Stomach (tissue), 9 donors: Measurements from ENCODE around the gene ACADL. TPM values are rescaled to one million over a fixed set of nuclear protein-coding genes. Genes with fewer than 3 reads are reported as not detected.
"Not testable (repeated sequence)": the region's sequence is repeated elsewhere in the genome, so short reads cannot be mapped to it uniquely, and the experiment has no call there.

Experiments
- DNase-seq, 2 donors: peaks; one replicate each; pipeline versions ENCODE4 v3.0.0 to v3.0.0-alpha.2; 2013 to 2019
- H3K27ac ChIP-seq, 5 donors: fragments of 200-600 bp in 4 of 5; sonication (generic) in 4 of 5; one replicate each; pipeline ENCODE4 v1.5.1; 2013 to 2019; ENCODE audit warnings: mild to moderate bottlenecking in 1 of 5, moderate library complexity in 1 of 5
- H3K27me3 ChIP-seq, 3 donors: fragments of 200-600 bp; sonication (generic); one replicate each; pipeline ENCODE4 v1.5.1; 2017 to 2019; ENCODE audit warnings: mixed run types in 1 of 3
- H3K36me3 ChIP-seq, 4 donors: fragments of 200-600 bp; sonication (generic); 1 replicate in 3 of 4; 2 replicates in 1 of 4; pipeline ENCODE4 v1.5.1; 2016 to 2019
- H3K4me1 ChIP-seq, 4 donors: fragments of 200-600 bp; sonication (generic); one replicate each; pipeline ENCODE4 v1.5.1; 2016 to 2019
- H3K4me3 ChIP-seq, 4 donors: fragments of 200-600 bp; sonication (generic) in 3 of 4; one replicate each; pipeline ENCODE4 v1.5.1; 2016 to 2019; ENCODE audit warnings: mild to moderate bottlenecking in 1 of 4
- H3K9me3 ChIP-seq, 4 donors: fragments of 200-600 bp; sonication (generic); one replicate each; pipeline ENCODE4 v1.5.1; 2016 to 2019
- EP300 ChIP-seq: sonication (generic); formaldehyde crosslinking; IDR thresholded peaks from one replicate; pipeline ENCODE4 v1.6.1; 2017; ENCODE audit warnings: antibody characterized with exemption
- POLR2A ChIP-seq, 4 donors: fragments of 450-650 bp; IDR thresholded peaks; one replicate each; pipeline ENCODE4 v1.6.1; 2016; ENCODE audit warnings: antibody characterized with exemption in 4 of 4, control low read depth in 2 of 4, mild to moderate bottlenecking in 1 of 4, moderate library complexity in 1 of 4
- POLR2AphosphoS5 ChIP-seq, 3 donors: sonication (generic); formaldehyde crosslinking; IDR thresholded peaks; one replicate each; pipeline ENCODE4 v1.6.1; 2016; ENCODE audit warnings: antibody characterized with exemption in 3 of 3
- WGBS, 5 donors: extraction: QIAGEN DNeasy Blood & Tissue Kit in 3 of 5; methylation state at CpG; one replicate each; pipeline versions ENCODE4 v1.1.5 to v1.1.7; 2013 to 2018; 5-methylcytosine and 5-hydroxymethylcytosine counted together
- intact Hi-C: fragments of 100-400 bp; cut with DNase I; formaldehyde crosslinking; loops from one replicate; pipeline ENCODE4 v1.15.1; 2023; ENCODE audit warnings: low total_unique reads
- polyA plus RNA-seq, 3 donors: library from polyadenylated mRNA; stranded (reverse); fragments of 200-250 nt; gene quantifications; one replicate each; pipeline ENCODE4 v1.2.3, GENCODE V29; 2013
- total RNA-seq, 5 donors: library from RNA; depleted of rRNA; stranded (reverse); fragments of >200 nt; gene quantifications; one replicate each; pipeline versions ENCODE4 v1.1.0 to v1.2.3, GENCODE V29; 2014 to 2016
- TF ChIP-seq, protein P1 (sequence below), 7 experiments: fragments of 450-650 bp in 4 of 7; fragments of 200-600 bp in 3 of 7; sonication (generic) in 3 of 7; IDR thresholded peaks; one replicate each; pipeline ENCODE4 v1.5.1; 2016 to 2019; ENCODE audit warnings: antibody characterized with exemption in 7 of 7, control low read depth in 2 of 7, mild to moderate bottlenecking in 1 of 7
- donor health status: healthy with polysubstance abuse.
- donor health status: Bipolar disorder and iron deficiency.
- donor health status: healthy.

Gene ACADL
- total and polyA plus RNA-seq, 8 donors: 3.3 to 17.5 (median 4.9) TPM; not detected in 2

DNA sequence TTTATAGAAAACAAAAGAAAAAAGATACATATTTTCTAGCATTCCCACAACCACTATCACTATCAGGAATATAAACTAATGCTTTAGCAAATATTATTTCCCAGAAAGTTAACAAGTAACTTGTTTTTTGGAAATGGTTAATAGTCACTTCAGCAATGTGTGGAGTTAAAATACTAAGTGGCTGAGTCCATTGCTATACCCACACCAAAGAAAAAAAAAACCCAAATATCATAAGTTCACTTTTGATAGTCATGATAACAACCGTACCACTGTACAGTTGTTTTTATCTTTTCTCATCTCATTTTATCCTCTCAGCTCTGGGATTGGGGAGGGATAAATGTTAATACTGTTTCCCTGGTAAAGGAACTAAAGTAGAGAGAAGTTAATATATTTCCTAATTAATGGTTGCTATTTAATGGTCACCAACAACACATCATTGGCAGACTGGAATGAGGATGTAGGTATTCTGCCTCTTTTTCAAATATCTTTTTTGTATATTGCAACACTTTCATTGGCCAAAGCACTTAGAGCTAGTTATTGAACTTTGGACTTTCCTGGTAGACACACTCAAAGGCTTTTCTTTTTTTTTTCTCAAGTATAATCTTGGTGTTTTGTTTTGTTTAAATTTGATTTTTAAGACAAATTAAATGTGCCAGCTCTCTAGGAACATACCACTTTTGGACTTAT is 35.7 kb downstream of the ACADL start:
- intact Hi-C loops: no loop called here
- no peaks in the 10 kb centered on the region for H3K27me3 ChIP-seq
- WGBS, 5 donors: 23 to 43% (median 33%) methylated on average over 1 of the region's 1 CpG
- peak overlapping the region in 4 of 5 donors; percentile 14 to 64 (median 49) for H3K27ac ChIP-seq
- H3K4me3 ChIP-seq: no peak overlapping the region
- no peaks in the 10 kb centered on the region for H3K36me3 ChIP-seq
- peak in 1 of 2 donors; percentile 60 for DNase-seq
- TF ChIP-seq, protein P1, sequence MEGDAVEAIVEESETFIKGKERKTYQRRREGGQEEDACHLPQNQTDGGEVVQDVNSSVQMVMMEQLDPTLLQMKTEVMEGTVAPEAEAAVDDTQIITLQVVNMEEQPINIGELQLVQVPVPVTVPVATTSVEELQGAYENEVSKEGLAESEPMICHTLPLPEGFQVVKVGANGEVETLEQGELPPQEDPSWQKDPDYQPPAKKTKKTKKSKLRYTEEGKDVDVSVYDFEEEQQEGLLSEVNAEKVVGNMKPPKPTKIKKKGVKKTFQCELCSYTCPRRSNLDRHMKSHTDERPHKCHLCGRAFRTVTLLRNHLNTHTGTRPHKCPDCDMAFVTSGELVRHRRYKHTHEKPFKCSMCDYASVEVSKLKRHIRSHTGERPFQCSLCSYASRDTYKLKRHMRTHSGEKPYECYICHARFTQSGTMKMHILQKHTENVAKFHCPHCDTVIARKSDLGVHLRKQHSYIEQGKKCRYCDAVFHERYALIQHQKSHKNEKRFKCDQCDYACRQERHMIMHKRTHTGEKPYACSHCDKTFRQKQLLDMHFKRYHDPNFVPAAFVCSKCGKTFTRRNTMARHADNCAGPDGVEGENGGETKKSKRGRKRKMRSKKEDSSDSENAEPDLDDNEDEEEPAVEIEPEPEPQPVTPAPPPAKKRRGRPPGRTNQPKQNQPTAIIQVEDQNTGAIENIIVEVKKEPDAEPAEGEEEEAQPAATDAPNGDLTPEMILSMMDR (IDR thresholded peaks at IDR 0.05): no peak
- TF ChIP-seq POLR2AphosphoS5 (IDR thresholded peaks at IDR 0.05): no peak
- TF ChIP-seq POLR2A (IDR thresholded peaks at IDR 0.05): no peak
- no peak for TF ChIP-seq EP300
- H3K4me1 ChIP-seq: peaks cover 0 to 9% (median 0%) of the 10 kb centered on the region in 4 donors
- H3K9me3 ChIP-seq: peaks cover 0 to 18% (median 15%) of the 10 kb centered on the region in 4 donors

DNA sequence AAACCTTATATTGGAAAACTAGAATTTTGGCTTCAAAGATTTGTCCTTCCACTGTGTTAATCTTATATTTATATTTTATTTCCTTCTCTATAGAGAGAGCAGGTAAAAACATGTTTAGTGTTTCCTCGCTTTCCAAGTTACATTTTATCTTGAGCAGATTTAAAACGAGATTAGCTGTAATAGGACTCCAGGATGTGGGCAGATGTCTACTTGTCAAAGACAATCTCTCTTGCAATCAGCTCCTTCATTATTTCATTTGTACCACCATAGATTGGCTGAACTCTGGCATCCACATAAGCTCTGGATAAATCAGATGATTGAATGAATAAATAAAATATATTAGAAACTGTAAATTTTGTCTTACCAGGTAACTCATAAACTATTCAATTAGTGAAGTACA is 36.5 kb downstream of the ACADL start:
- no peak for DNase-seq
- Histone ChIP-seq H3K36me3 (no peaks in the 10 kb centered on the region), H3K9me3 (peaks cover 0 to 26% (median 21%) of the 10 kb centered on the region in 4 donors), H3K27me3 (no peaks in the 10 kb centered on the region), H3K4me1 (peaks cover 0 to 9% (median 0%) of the 10 kb centered on the region in 4 donors), H3K4me3 (no peak overlapping the region), H3K27ac (peak overlapping the region in 1 of 5 donors; percentile 64)
- intact Hi-C loops: no loop called here
- TF ChIP-seq POLR2AphosphoS5 (IDR thresholded peaks at IDR 0.05) (no peak), EP300 (no peak), POLR2A (IDR thresholded peaks at IDR 0.05) (no peak)
- TF ChIP-seq, protein P1 (IDR thresholded peaks at IDR 0.05): no peak
- 15 to 39% (median 35%) methylated on average over 2 of the region's 2 CpGs for WGBS, 5 donors

DNA sequence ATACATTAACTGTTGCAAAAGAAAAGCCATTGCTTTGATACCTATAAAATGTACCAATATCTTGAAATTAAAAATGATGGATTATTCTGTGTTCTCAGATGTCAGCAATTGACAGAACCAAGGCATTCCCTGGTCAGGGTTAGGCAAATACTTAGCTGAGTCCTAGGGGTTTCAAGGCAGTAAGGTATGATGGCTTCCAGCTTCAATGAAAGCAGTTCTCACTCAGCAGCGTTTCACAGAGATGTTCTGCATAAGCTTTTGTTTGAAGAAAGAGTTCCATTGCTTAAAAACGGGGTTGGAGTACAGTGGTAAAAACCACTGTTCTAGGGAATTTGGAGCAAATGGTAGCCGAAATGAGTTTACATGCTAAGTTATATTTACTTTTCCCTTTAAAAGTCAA is 37.1 kb downstream of the ACADL start:
- H3K9me3 ChIP-seq: peaks cover 0 to 28% (median 23%) of the 10 kb centered on the region in 4 donors
- 45 to 59% (median 54%) methylated on average over 3 of the region's 3 CpGs for WGBS, 5 donors
- no peaks in the 10 kb centered on the region for H3K36me3 ChIP-seq
- H3K4me3 ChIP-seq: no peak overlapping the region
- H3K27ac ChIP-seq: no peak overlapping the region
- intact Hi-C loops: no loop called here
- TF ChIP-seq, protein P1 (IDR thresholded peaks at IDR 0.05): no peak
- TF ChIP-seq POLR2A (IDR thresholded peaks at IDR 0.05) (no peak), EP300 (no peak), POLR2AphosphoS5 (IDR thresholded peaks at IDR 0.05) (no peak)
- DNase-seq: no peak
- peaks cover 0 to 9% (median 0%) of the 10 kb centered on the region in 4 donors for H3K4me1 ChIP-seq
- no peaks in the 10 kb centered on the region for H3K27me3 ChIP-seq

DNA sequence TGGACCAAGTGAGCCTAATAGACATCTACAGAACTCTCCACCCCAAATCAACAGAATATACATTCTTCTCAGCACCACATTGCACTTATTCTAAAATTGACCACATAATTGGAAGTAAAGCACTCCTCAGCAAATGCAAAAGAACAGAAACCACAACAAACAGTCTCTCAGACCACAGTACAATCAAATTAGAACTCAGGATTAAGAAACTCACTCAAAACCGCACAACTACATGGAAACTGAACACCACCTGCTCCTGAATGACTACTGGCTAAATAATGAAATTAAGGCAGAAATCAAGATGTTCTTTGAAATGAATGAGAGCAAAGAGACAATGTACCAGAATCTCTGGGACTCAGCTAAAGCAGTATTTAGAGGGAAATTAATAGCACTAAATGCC is 41.3 kb downstream of the ACADL start:
- WGBS, 5 donors: 81 to 90% (median 84%) methylated on average over 1 of the region's 1 CpG
- H3K4me3 ChIP-seq, H3K27me3 ChIP-seq, intact Hi-C loops, DNase-seq, H3K36me3 ChIP-seq, H3K27ac ChIP-seq: not testable (repeated sequence)
- Histone ChIP-seq H3K4me1 (peaks cover 0 to 30% (median 12%) of the 10 kb centered on the region in 4 donors), H3K9me3 (peaks cover 0 to 28% (median 23%) of the 10 kb centered on the region in 4 donors)

DNA sequence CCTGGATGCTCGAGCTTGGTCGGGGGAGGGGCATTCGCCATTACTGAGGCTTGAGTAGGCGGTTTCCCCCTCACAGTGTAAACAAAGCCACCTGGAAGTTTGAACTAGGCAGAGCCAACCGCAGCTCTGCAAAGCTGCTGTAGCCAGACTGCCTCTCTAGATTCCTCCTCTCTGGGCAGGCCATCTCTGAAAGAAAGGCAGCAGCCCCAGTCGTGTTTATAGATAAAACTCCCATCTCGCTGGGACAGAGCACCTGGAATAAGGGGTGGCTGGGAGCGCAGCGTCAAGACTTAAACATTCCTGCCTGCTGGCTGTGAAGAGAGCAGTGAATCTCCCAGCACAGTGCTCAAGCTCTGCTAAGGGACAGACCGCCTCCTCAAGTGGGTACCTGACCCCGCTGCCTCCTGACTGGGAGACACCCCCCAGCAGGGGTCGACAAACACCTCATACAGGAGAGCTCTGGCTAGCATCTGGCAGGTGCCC is 43.6 kb downstream of the ACADL start:
- DNase-seq: peak; percentile 46 to 70
- intact Hi-C loops, H3K4me3 ChIP-seq, H3K27me3 ChIP-seq, H3K36me3 ChIP-seq: not testable (repeated sequence)
- peaks cover 0 to 30% (median 12%) of the 10 kb centered on the region in 4 donors for H3K4me1 ChIP-seq
- H3K9me3 ChIP-seq: peaks cover 0 to 28% (median 23%) of the 10 kb centered on the region in 4 donors
- H3K27ac ChIP-seq: peak overlapping the region in 2 of 5 donors; percentile 26 to 38
- WGBS, 5 donors: 33 to 51% (median 41%) methylated on average over 8 to 12 of the region's 12 CpGs

DNA sequence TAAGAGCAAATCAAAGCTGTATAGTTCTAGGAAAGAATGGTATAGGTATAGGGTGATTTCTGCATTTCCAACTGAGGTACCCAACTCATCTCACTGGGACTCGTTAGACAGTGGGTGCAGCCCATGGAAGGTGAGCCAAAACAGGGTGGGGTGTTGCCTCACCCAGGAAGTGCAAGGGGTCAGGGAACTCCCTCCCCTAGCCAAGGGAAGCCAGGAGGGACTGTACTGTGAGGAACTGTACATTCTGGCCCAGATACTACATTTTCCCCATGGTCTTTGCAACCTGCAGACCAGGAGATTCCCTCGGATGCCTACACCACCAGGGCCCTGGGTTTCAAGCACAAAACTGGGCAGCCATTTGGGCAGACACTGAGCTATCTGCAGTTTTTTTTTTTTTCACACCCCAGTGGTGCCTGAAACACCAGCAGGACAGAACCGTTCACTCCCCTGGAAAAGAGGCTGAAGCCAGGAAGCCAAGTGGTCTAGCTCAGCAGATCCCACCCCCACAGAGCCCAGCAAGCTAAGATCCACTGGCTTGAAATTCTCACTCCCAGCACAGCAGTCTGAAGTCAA is 44.1 kb downstream of the ACADL start:
- 43 to 59% (median 49%) methylated on average over 3 of the region's 3 CpGs for WGBS, 5 donors
- peaks cover 0 to 26% (median 21%) of the 10 kb centered on the region in 4 donors for H3K9me3 ChIP-seq
- H3K27ac ChIP-seq: peak overlapping the region in 2 of 5 donors; percentile 26 to 38
- H3K27me3 ChIP-seq, intact Hi-C loops, H3K36me3 ChIP-seq, DNase-seq, H3K4me3 ChIP-seq: not testable (repeated sequence)
- H3K4me1 ChIP-seq: peaks cover 0 to 30% (median 12%) of the 10 kb centered on the region in 4 donors
